Measurements from ENCODE around the gene ZNF202. TPM values are rescaled to one million over a fixed set of nuclear protein-coding genes. Genes with fewer than 3 reads are reported as not detected.

The ZNF202 gene
- total and polyA plus RNA-seq, 8 donors: 3.9 to 11.9 (median 6.8) TPM

DNA sequence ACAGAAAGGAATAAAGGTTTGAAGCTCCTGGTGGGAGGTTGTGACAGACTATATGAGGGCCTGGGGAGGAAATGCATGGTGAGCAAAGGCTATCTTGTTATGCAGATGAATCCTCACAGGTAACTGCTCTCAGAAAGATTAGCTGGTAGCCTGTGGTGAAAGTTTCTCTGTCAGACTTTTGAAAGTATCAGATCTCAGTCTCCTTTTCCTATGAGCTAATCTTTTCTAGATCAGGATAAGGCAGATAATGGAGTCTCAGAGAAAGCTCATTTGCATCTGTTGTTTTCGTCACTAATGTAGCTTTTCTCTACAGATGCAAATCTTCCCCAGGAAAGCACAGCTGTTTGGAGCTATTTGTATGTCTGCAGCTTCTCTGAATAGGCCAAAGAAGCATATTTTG lies 33.8 kb upstream of the ZNF202 start:
- H3K4me1 ChIP-seq: no peaks in the 10 kb centered on the region
- intact Hi-C loops (cut with DNase I): no loop called here
- no peaks in the 10 kb centered on the region for H3K27me3 ChIP-seq
- no peak overlapping the region for H3K27ac ChIP-seq
- H3K4me3 ChIP-seq: no peak overlapping the region
- ATAC-seq: no peak
- no peaks in the 10 kb centered on the region for H3K36me3 ChIP-seq
- FAIRE-seq: no peak
- H3K9me3 ChIP-seq: no peaks in the 10 kb centered on the region
- TF ChIP-seq, protein P1, sequence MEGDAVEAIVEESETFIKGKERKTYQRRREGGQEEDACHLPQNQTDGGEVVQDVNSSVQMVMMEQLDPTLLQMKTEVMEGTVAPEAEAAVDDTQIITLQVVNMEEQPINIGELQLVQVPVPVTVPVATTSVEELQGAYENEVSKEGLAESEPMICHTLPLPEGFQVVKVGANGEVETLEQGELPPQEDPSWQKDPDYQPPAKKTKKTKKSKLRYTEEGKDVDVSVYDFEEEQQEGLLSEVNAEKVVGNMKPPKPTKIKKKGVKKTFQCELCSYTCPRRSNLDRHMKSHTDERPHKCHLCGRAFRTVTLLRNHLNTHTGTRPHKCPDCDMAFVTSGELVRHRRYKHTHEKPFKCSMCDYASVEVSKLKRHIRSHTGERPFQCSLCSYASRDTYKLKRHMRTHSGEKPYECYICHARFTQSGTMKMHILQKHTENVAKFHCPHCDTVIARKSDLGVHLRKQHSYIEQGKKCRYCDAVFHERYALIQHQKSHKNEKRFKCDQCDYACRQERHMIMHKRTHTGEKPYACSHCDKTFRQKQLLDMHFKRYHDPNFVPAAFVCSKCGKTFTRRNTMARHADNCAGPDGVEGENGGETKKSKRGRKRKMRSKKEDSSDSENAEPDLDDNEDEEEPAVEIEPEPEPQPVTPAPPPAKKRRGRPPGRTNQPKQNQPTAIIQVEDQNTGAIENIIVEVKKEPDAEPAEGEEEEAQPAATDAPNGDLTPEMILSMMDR (IDR thresholded peaks at IDR 0.05): no peak
- 83 to 93% methylated on average over 1 of the region's 1 CpG for WGBS, 2 donors
- no peak for DNase-seq

DNA sequence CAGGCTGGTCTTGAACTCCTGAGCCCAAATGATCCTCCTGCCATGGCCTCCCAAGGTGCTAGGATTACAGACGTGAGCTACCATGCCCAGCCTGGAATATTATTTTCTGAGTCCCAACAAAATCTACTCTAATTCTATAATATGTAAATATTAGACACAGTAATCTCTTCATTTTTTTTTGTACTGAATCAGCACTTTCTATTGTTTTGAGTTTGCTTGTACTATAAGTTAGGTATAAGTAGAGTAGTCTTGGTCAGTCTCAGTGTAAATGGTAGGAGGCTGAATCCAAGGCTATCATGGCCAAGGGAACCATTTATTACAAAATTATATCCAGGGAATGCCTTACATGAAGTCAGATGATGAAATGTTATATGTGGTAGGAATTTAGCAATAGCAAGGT lies 32.5 kb upstream of the ZNF202 start:
- no peak overlapping the region for H3K27ac ChIP-seq
- no peak for FAIRE-seq

DNA sequence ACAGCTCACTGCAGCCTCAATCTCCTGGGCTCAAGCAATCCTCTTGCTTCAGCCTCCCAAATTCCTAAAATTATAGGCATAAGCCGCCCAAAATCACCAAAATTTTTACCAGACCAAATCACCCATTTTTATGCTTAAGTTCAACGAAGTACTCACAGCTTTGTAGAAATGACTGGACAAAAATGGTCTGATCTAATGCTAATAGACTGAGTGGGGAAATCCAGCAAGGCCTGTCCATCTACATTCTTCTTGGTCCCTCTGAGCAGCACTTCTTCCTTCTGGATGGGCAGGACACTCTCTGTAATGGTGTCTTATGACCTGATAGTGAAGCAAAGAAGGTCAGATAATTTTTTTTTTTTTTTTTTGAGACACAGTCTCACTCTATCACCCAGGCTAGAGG lies 31.6 kb upstream of the ZNF202 start:
- Histone ChIP-seq H3K36me3 (no peaks in the 10 kb centered on the region), H3K9me3 (no peaks in the 10 kb centered on the region), H3K27ac (no peak overlapping the region), H3K4me1 (no peaks in the 10 kb centered on the region), H3K4me3 (no peak overlapping the region), H3K27me3 (no peaks in the 10 kb centered on the region)
- FAIRE-seq (no peak), DNase-seq (no peak), ATAC-seq (no peak)
- intact Hi-C loops (cut with DNase I): no loop called here
- 84 to 94% methylated on average over 2 of the region's 2 CpGs for WGBS, 2 donors
- TF ChIP-seq, protein P1 (IDR thresholded peaks at IDR 0.05): no peak

More for the DNA sequence above, 32.5 kb upstream of the ZNF202 start:
- Histone ChIP-seq H3K27me3 (no peaks in the 10 kb centered on the region), H3K36me3 (no peaks in the 10 kb centered on the region), H3K4me1 (no peaks in the 10 kb centered on the region), H3K4me3 (no peak overlapping the region), H3K9me3 (no peaks in the 10 kb centered on the region)
- 86 to 95% methylated on average over 1 of the region's 1 CpG for WGBS, 2 donors
- no peak for DNase-seq
- ATAC-seq: no peak
- intact Hi-C loops (cut with DNase I): no loop called here
- TF ChIP-seq, protein P1 (IDR thresholded peaks at IDR 0.05): no peak

DNA sequence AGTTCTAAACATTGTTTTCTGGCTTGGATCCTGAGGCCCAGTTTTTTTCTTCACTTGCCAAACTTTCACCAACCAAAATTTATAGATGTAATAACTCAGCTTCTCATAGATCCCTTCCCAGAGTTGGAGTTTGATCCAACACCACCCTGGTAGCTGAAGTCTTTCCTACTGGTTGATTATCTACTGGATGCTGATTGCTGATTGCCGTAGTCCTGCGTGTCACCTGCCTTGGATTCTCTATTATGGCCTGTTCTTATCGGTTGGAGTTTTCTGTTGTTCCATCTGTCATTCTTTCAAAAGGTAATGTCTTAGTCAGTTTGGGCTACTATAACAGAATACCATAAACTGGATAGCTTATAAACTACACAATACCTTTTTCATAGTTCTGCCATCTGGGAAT lies 30.2 kb upstream of the ZNF202 start:
- intact Hi-C loops (cut with DNase I): no loop called here
- Histone ChIP-seq H3K27ac (no peak overlapping the region), H3K4me3 (no peak overlapping the region), H3K4me1 (no peaks in the 10 kb centered on the region), H3K36me3 (no peaks in the 10 kb centered on the region), H3K27me3 (no peaks in the 10 kb centered on the region), H3K9me3 (no peaks in the 10 kb centered on the region)
- ATAC-seq (no peak), FAIRE-seq (no peak), DNase-seq (no peak)
- TF ChIP-seq, protein P1 (IDR thresholded peaks at IDR 0.05): no peak
- WGBS, 2 donors: 92 to 98% methylated on average over 3 of the region's 3 CpGs

DNA sequence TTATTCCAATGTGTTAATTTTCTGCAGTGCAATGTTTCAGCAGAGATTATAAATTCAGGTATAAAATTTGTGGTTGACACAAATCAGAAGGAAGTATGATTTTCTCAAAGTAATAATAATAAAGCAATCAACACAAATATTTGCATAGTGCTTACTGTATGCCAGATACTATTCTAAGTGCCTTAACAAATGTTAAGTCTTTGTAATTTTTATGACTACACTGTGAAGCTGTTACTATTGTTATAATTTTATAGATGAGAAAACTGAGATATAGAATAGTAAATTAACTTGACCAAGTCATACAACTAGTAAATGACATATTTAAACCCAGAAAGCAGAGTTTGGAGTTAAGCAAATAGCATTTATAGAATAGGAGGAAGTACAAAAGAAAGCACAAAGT lies 29.3 kb upstream of the ZNF202 start:
- H3K4me1 ChIP-seq: no peaks in the 10 kb centered on the region
- no peak for DNase-seq
- intact Hi-C loops (cut with DNase I): no loop called here
- H3K9me3 ChIP-seq: no peaks in the 10 kb centered on the region
- TF ChIP-seq, protein P1 (IDR thresholded peaks at IDR 0.05): no peak
- no peaks in the 10 kb centered on the region for H3K36me3 ChIP-seq
- H3K27ac ChIP-seq: no peak overlapping the region
- H3K27me3 ChIP-seq: no peaks in the 10 kb centered on the region
- no peak for FAIRE-seq
- H3K4me3 ChIP-seq: no peak overlapping the region
- no peak for ATAC-seq

All from pancreas (tissue), 10 donors.